ENCODE data around the gene TAAR5.
"Not testable (repeated sequence)": the region's sequence is repeated elsewhere in the genome, so short reads cannot be mapped to it uniquely, and the experiment has no call there.

TAAR5 gene

GRCh38 chr6:132569170-132569569 is 20.4 kb downstream of the TAAR5 start:
- no peak for DNase-seq

DNA sequence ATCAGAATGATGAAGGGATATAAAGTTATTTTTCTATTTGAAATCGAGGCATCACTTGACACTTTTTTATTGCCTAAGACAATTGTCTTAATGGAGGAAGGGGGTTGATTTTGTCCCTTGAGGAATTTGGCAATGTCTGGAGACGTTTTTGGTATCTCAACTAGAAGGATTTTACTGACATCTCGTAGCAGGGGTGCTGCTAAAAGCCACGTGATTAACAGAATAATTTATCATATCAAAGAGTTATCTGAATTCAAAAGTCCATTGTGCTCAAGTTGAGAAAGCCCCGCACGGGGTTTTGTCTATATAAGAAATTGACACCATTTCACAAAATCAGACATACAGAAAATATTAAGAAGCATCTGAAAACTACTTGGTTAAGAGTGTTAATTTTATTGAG is 20.9 kb downstream of the TAAR5 start:
- DNase-seq = no peak

DNA sequence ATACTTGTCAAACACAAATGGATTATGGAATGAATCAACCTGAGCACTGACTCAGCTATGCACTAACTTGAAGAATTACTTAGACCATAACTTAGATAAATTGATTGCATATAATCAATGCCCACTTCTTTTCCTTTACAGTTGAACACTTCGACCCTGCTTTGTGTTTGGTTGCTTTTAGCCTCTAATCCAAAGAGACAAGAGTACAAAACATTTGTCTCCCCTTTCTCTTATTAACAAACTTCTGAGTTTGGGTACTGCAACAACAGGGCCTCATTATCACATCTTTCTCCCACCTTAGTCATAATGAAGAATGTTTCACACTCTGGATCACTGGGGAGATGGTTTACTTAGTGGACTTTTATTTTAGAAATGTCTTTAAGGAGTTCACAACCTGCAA is 22.0 kb downstream of the TAAR5 start:
- no peak for DNase-seq

- no peak for DNase-seq
Measured at GRCh38 chr6:132566404-132566803, 23.1 kb downstream of the TAAR5 start.

GRCh38 chr6:132560087-132560486 is 29.5 kb downstream of the TAAR5 start:
- DNase-seq = not testable (repeated sequence)

DNA sequence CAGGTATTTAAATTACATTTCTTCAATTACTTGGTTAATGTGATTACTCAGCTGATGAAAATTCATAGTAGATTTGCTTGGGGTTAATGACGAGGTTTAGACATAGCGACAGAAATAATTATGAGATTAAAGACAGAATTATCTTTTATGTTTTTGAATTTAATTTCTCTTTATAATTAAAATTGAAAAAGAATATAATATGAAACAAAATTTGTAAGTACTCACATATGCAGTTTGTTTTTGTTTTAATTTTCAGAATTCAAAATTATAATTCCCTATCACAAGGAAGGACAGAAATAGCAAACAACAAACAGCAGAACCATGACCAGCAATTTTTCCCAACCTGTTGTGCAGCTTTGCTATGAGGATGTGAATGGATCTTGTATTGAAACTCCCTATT is 37.2 kb downstream of the TAAR5 start, which contains the start of gene TAAR8:
Gene TAAR8, plus strand, starts transcription at position 301 of the 400 bp plus-strand sequence. Its CDS starts 21 bp downstream, at position 322.
- DNase-seq = no peak

DNA sequence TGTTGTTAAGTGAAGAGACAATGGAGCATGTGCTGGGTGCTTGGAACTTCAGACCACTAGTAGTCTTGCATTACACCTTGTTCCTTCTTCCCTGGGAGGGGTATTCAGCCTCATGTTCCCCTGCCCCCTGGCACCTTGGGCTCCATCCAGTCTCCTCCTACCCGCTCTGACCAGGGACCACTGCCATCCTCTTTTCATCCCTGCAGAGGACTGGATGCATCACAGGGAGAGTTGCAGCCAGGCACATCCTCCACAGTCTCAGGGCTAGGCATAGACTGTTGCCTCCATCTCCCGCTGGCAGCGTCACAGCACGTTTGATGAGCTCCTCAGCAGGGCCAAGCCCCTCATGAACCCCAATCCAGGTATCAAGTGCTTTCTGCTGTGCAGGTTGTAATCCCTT is 38.3 kb downstream of the TAAR5 start:
- no peak for DNase-seq

DNA sequence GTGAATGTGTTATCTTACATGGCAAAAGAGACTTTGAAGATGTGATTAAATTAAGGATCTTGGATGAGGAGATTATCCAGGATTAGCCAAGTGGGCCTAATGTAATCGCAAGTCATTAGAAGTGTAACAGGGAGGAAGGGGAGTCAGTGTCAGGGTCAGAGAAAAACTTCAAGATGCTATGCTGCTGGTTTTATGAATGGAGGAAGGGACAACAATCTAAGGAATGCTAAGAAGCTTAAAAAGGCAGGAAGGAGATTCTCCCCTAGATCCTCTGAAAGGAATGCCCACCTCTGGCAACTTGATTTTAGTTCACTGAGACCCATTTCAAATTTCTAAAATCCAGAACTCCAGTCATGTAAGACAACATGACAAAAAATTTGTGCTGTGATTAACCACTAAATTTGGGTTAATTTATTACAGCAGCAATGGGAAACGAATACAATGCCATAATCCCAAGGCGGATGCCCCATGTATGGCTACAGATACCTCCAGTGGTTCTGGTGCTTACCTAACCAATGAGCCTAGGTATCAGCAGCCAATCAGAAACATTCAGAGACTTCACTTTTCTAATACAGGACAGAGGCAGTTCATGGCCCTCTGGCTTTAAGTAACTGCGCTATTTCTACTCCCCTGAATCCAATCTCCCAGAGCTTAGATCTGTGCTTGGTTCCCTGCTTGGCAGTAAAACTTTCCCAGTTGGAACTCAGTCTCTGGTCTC is 40.6 kb downstream of the TAAR5 start:
- DNase-seq = no peak

- DNase-seq = no peak
Measured at GRCh38 chr6:132544826-132545225, 44.7 kb downstream of the TAAR5 start.

All from cerebellar nuclear complex (tissue), 1 donor.